Measurements from ENCODE around the gene RNF186. TPM values are rescaled to one million over a fixed set of nuclear protein-coding genes. Genes with fewer than 3 reads are reported as not detected.
"Not testable (repeated sequence)": the region's sequence is repeated elsewhere in the genome, so short reads cannot be mapped to it uniquely, and the experiment has no call there.

RNF186 gene
- total RNA-seq, 1 experiment from 2014 or later: not detected

GRCh38 chr1:19852036-19852435, 37.0 kb upstream of the RNF186 start (continued):
- no peak for TF ChIP-seq NR1H2 (CRISPR knock-in tag; IDR thresholded peaks at IDR 0.05)

- H3K9me3 Mint-ChIP-seq: no peaks in the 10 kb centered on the region
- DNase-seq (ENCODE audit: low spot score): no peak
- peaks cover 25% of the 10 kb centered on the region for H3K27me3 Mint-ChIP-seq (ENCODE audit: low read depth)
- ChIA-PET CTCF (interaction anchor here (0.6 kb wide), 1 partner anchor 61 kb away, joined by 5 read pairs; no protein-coding TSS in a partner anchor), POLR2A (interaction anchor here (1.2 kb wide), 1 partner anchor 33 kb away, joined by 3 read pairs; no protein-coding TSS in a partner anchor)
- ATAC-seq: no peak
- no peaks in the 10 kb centered on the region for H3K36me3 Mint-ChIP-seq
- TF ChIP-seq ZNF317 (CRISPR knock-in tag; IDR thresholded peaks at IDR 0.05; ENCODE audit: borderline replicate concordance, low read depth) (no peak), ZSCAN18 (CRISPR knock-in tag; IDR thresholded peaks at IDR 0.05) (no peak), ARID4B (CRISPR knock-in tag; IDR thresholded peaks at IDR 0.05; ENCODE audit: borderline replicate concordance) (no peak), OVOL2 (CRISPR knock-in tag; IDR thresholded peaks at IDR 0.05; ENCODE audit: borderline replicate concordance) (no peak)
- no peak overlapping the region for H3K27ac Mint-ChIP-seq
- peaks cover 8% of the 10 kb centered on the region for H3K4me1 Mint-ChIP-seq
- H3K4me3 Mint-ChIP-seq: no peak overlapping the region
Measured at GRCh38 chr1:19850214-19850613, 35.1 kb upstream of the RNF186 start.

- ATAC-seq: not testable (repeated sequence)
- CTCF ChIA-PET: interaction anchor here (0.7 to 0.9 kb wide), 2 partner anchors 33 to 145 kb away, joined by 3 read pairs; partner anchors contain the start of gene OTUD3
- POLR2A ChIA-PET: interaction anchor here (1.2 kb wide), 1 partner anchor 32 kb away, joined by 3 read pairs; no protein-coding TSS in a partner anchor
Measured at GRCh38 chr1:19849307-19849706, 34.2 kb upstream of the RNF186 start.

GRCh38 chr1:19847334-19847733, 32.3 kb upstream of the RNF186 start:
- ATAC-seq; H3K4me3 Mint-ChIP-seq; H3K36me3 Mint-ChIP-seq; CTCF ChIA-PET; POLR2A ChIA-PET; H3K9me3 Mint-ChIP-seq; H3K27ac Mint-ChIP-seq; DNase-seq (ENCODE audit: low spot score): not testable (repeated sequence)
- peaks cover 15% of the 10 kb centered on the region for H3K4me1 Mint-ChIP-seq
- peaks cover 25% of the 10 kb centered on the region for H3K27me3 Mint-ChIP-seq (ENCODE audit: low read depth)

More at GRCh38 chr1:19849307-19849706, 34.2 kb upstream of the RNF186 start:
- not testable (repeated sequence) for H3K4me3 Mint-ChIP-seq; H3K36me3 Mint-ChIP-seq; H3K9me3 Mint-ChIP-seq; DNase-seq (ENCODE audit: low spot score); H3K27ac Mint-ChIP-seq
- Mint-ChIP-seq H3K4me1 (peaks cover 15% of the 10 kb centered on the region), H3K27me3 (ENCODE audit: low read depth) (peaks cover 25% of the 10 kb centered on the region)

GRCh38 chr1:19846338-19846737, 31.3 kb upstream of the RNF186 start:
- Mint-ChIP-seq H3K27ac (no peak overlapping the region), H3K4me1 (peaks cover 15% of the 10 kb centered on the region), H3K27me3 (ENCODE audit: low read depth) (peaks cover 16% of the 10 kb centered on the region), H3K9me3 (no peaks in the 10 kb centered on the region), H3K36me3 (no peaks in the 10 kb centered on the region), H3K4me3 (no peak overlapping the region)
- no peak for ATAC-seq
- ChIA-PET POLR2A (no interaction called here), CTCF (interaction anchor here (0.9 to 1.5 kb wide), 4 partner anchors 35 to 142 kb away, joined by 3 to 4 read pairs (median 3); partner anchors contain the start of gene OTUD3)
- DNase-seq (ENCODE audit: low spot score): no peak
- no peak for TF ChIP-seq NFATC4 (CRISPR knock-in tag; IDR thresholded peaks at IDR 0.05)
- TF ChIP-seq E2F4 (CRISPR knock-in tag; IDR thresholded peaks at IDR 0.05; ENCODE audit: borderline replicate concordance, low read depth): no peak
- no peak for TF ChIP-seq IRF1 (CRISPR knock-in tag; IDR thresholded peaks at IDR 0.05)
- TF ChIP-seq NR1H2 (CRISPR knock-in tag; IDR thresholded peaks at IDR 0.05): no peak
- TF ChIP-seq GTF2I (CRISPR knock-in tag; conservative IDR thresholded peaks at IDR 0.05): no peak
- TF ChIP-seq CTCF (IDR thresholded peaks at IDR 0.05): no peak
- TF ChIP-seq ZNF512 (CRISPR knock-in tag; IDR thresholded peaks at IDR 0.05; ENCODE audit: borderline replicate concordance): no peak
- no peak for TF ChIP-seq ZNF232 (CRISPR knock-in tag; IDR thresholded peaks at IDR 0.05)
- TF ChIP-seq MYBL2 (CRISPR knock-in tag; IDR thresholded peaks at IDR 0.05): no peak
- TF ChIP-seq TEAD1 (CRISPR knock-in tag; IDR thresholded peaks at IDR 0.05): no peak
- TF ChIP-seq ATF1 (CRISPR knock-in tag; IDR thresholded peaks at IDR 0.05): no peak

All from WTC11 (cell line).